ENCODE data around the gene PLPPR2.
"Not testable (repeated sequence)": the region's sequence is repeated elsewhere in the genome, so short reads cannot be mapped to it uniquely, and the experiment has no call there.

Gene PLPPR2

DNA sequence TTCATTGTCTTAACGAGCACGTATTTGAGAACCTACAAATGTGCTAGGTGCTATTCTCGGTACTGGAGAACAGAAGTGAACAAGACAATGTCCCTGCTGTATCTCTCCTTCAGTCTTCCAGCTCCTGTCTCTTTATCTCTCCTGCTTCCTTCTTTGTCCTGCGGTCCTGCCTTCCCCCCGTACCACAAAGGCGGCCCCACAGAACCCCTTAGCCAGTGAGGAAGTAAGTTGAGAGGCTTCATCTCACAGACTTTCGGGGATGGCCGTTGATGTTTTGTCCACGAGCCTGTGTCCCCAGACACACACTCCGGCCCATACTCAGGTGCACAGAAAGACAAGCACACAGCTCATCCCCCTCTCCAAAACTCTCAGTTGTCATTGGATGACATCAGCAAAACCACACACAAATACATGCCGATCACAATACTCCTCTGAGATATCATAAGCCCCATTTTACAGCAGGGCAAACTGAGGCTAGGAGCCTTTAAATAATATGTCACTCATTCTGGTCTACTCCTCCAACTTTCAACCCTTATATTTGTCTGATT, 18.7 kb downstream of the PLPPR2 start:
- peak in 4 of 14 donors; percentile 27 to 48 (median 30) for DNase-seq

DNA sequence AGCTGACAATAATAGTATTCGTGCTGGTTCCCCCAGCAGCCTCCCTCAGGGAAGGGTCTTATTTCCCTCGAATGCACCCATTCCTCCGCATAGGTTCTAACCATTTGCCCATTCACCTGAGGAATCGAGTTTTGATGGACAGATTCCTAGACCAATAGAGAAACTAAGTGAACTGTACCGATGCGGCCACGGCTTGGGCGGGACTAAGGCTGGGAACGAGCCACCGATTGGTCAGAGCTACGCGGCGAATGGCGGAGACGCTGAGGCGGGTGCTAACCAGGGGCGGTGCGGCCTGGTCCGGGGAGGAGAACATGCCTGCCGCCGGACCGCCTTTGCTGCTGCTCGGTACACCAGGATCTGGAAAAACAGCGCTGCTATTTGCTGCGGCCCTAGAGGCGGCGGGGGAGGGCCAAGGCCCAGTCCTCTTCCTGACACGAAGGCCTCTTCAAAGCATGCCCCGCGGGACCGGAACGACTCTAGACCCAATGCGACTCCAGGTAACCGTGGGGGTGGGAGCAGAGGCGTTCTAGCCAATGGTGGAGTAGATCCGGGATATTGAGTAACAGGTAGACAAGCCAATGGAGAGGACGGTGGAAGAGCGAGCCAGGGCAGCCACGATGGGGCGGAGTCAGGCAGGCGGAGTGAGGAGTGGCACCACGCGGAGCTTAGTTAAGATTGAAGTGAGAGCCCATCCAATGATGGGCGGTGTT, 19.4 kb downstream of the PLPPR2 start, which contains the start of gene SWSAP1:
SWSAP1 (plus strand) TSS at position 234 of the 710 bp plus-strand sequence; CDS start at position 249, 15 bp downstream.
- DNase-seq = peak; percentile 95 to 100 (median 99)

DNA sequence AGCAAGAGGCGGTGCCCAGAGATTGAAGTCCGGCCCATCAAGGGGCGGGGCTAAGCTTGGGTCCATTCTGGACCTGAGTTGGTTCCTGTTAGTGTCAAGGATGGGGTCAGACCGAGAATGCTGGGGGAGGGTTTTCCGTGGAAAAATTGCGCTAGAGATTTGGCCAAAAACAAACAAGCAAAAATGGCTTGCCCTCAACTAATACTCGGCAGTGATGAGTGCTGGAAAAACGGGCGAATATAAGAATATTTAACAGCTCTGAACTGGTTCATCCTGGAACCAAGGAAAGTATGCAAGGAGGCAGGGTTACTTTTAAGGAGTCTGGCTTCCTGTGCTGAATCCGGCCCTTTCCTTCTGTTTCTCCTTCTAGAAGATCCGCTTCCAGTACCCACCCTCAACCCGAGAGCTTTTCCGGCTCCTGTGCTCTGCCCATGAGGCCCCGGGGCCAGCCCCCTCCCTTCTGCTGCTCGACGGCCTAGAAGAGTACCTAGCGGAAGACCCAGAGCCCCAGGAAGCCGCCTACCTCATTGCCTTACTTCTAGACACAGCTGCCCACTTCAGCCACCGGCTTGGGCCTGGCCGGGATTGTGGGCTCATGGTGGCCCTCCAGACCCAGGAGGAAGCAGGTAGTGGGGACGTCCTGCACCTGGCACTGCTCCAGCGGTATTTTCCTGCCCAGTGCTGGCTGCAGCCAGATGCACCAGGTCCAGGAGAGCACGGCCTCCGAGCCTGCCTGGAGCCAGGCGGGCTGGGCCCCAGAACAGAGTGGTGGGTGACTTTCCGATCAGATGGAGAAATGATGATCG, 20.1 kb downstream of the PLPPR2 start:
- peak in 7 of 14 donors; percentile 33 to 63 (median 57) for DNase-seq

DNA sequence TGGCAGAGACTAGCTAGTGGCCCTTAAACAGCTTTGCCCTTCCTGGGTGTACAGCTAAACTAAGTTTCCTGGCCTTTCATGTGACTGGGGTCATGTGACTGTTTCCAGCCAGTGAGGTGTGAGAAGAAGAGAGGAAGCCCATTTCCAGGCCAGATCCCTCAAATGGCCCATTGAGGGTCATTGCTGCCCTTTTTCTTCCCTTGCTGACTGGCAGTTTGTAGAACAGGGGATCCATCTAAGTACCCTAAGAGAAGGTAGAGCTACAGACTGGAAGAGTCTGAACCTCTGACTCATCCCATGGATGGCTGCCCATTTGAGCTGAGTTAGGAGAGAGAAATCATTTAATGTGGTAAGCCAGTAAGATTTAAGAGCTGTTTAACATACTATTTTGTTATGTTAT, 22.0 kb downstream of the PLPPR2 start:
- peak in 2 of 14 donors; percentile 9 to 12 for DNase-seq

DNA sequence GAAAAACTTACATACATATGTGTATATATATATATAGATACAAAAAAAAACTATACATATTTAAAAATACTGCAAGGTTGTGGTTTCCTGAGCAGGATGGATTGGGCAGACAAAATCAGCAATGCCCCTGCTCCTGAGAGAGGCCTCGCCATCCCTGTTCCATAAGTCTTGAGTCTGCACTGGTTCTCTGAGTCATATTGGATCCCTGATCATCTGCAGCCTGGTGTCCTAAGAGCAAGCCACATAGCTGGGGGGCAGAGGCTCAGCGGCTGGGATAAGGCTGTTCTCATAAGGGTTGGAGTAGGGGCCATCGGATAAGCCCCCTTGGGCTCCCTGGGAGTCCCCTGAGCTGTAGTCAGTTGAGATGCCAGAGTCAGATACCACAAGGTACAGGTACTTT, 22.5 kb downstream of the PLPPR2 start:
- no peak for DNase-seq

DNA sequence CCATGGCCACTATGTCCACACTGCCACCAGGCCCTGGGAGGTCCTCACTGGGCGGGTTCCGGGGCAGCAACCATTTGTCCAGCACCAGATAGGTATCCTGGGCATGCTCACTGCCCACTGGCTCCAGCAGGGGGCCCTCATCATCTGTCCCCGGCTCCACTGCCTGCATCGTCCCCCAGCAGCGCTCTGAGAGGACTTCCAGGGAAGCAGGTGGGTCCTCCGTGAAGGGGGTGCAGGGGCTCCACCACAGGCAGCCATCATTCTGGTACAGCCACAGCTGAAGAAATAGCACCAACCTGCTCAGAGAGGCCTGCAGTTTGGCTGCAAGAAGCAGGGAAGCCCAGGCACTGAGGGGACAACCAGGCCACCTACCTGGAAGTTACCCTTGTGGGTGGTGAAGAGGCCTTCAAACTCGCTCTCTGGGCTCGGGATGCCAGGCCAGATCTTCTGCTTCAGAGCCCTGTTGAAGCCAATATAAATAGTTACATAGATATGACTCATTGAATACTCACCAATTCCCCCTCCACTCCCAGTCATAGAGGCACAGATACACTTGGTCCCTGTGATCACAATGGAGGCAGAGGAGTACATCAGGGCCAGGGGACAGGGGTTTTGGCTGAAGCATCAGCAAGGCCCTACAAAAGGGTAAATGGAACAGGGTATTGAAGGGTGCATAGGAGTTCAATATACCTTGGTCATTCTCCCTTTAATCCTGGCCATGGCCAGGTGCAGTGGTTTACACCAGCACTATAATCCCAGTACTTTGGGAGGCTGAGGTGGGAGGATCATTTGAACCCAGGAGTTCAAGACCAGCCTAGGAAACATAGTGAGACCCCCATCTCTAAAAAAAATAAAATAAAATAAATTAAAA, 23.3 kb downstream of the PLPPR2 start:
- DNase-seq = peak in 7 of 14 donors; percentile 3 to 43 (median 20)

DNA sequence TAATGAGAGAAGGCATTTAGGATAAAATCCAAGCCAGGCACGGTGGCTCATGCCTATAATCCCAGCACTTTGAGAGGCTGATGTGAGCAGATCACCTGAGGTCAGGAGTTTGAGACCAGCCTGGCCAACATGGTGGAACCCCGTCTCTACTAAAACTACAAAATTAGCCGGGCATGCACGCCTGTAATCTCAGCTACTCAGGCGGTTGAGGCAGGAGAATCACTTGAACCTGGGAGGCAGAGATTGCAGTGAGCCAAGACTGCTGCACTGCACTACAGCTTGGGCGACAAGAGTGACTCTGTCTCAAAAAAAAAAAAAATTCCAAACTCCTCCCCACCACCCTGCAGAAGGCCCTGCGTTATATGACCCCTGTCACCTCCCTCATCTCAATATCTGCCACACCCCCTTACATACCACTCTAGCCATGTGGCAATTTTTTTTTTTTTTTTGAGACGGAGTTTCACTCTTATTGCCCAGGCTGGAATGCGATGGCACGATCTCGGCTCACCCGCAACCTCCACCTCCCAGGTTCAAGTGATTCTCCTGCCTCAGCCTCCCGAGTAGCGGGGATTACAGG, 24.1 kb downstream of the PLPPR2 start:
- DNase-seq = not testable (repeated sequence)

DNA sequence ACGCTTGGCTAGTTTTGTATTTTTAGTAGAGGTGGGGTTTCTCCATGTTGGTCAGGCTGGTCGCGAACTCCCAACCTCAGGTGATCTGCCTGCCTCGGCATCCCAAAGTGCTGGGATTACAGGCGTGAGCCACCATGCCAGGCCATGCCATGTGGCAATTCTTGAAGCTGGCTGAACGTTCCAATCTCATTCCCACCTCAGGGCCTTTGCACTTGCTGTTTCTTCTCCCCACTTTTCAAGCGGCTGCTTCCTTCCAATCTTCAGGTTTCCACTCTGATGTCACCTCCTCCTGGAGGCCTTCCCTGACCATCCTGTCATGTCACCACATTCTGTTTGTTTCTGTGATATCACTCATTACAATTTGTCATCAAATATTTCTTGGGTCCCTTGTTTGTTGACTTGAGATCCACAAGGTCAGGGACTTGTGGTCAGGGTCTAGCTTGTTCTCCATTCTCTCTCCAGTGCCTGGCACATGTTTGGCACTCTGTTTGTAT, 24.7 kb downstream of the PLPPR2 start:
- no peak for DNase-seq

DNA sequence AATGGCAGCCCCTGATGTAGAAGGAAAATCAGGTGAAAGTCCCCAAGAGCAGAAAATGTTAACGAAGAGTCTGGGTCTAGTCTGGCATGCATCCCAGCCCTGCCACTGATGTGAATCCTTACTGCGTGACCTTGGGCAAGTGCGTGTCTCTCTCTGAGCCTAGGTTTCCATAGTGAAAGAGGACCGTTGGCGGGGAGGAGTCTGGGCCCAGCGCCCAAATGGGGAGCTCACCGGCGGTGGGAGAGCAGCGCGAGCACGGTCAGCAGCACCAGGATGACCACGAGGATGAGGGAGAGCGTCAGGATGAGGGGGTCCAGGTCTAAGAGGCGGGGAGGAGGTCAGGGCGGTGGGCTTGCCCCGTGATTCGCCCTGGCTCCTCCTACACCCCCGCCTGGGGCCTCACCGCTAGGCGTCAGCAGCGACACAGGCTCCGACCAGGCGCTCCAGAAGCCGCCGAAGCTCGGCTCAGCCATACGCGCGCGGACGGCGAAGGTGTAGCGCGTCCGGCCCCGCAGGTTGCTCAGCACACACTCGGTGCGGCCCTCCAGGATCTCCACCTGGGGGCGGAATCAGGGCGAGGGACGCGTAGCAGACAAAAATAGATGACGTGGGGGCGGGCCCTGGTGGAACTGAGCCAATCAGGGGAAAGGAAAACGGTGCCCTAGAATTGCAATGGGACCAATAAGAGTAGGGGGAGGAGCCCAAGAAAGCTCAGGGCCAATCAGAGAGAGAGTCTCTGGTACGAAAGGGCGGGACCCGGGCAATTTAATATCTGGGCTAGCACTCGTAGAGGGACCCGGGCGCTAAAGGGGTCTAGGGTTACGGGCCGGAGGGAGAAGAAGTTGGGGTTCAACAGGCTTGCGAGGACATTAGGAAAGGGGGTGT, 25.7 kb downstream of the PLPPR2 start:
- peak; percentile 56 to 95 (median 88) for DNase-seq

DNA sequence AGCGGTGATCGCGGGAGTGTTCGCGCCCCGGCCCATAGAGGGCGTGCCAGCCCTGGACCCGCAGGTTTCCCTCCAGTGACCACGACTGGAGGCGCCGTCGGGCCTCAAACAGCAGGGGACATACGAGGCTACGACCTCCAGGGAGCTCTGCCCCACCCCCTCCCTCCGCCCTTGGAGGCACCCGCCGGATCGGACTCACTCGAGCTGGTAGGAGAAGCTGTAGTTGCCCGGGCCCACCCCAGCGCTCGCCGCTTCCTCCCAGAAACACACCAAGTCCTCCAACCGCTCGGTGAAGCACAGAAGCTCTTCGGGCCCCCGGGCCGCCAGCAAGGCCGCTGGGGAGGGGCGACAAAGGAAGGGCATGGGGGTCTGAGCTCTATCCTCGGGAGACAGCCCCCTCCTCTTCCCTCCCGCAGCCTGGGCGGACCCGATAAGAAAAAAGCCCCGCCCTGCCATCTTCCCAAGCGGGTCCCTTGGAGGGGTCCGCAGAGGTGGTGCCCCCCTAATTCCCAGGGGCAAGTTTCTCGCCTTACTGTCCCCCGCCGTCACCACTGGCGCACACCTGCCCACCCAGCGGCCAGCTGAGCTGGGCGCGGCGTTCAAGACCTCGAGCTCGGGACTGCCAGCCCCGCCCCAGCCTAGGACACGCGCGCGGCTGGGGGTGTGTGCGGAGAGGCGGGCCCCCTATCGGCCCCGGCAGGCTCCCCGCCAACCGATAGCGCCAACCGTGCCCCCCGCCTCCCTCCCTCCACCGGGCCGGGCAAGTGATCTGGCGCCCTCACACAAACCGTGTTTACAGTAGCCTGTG, 27.9 kb downstream of the PLPPR2 start:
- peak in 2 of 14 donors; percentile 12 to 16 for DNase-seq

DNA sequence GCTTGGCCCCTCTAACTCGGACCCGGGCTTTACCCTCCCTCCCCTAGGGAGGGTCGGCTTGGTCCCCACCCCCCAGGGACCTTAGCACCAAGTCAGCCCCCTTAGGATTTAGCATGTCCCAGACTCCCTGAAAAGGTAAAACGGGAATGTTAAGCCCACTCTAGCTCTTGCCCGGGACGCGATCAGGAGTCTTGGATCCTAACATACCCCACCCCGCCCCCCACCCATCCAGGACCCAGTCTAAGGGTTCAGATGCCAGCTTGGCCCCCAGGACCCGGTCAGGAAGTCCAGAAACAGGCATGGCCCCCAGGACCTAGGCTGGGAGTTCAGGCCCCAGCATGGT, 28.4 kb downstream of the PLPPR2 start:
- peak in 2 of 14 donors; percentile 22 to 24 for DNase-seq

DNA sequence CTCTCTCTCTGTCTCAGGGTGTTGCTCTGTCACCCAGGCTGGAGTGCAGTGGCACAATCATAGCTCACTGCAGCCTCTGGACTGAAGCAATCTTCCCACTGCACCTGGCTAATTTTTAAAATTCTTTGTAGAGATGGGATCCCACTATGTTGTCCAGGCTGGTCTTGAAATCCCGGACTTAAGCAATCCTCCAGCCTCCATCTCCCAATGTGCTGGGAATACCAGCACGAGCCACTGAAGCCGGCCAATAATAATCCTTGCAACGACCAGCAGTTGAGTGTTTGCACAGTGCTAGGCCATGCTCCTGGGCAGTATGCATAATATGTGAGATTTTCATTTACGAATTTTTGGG, 29.5 kb downstream of the PLPPR2 start:
- DNase-seq = no peak

DNA sequence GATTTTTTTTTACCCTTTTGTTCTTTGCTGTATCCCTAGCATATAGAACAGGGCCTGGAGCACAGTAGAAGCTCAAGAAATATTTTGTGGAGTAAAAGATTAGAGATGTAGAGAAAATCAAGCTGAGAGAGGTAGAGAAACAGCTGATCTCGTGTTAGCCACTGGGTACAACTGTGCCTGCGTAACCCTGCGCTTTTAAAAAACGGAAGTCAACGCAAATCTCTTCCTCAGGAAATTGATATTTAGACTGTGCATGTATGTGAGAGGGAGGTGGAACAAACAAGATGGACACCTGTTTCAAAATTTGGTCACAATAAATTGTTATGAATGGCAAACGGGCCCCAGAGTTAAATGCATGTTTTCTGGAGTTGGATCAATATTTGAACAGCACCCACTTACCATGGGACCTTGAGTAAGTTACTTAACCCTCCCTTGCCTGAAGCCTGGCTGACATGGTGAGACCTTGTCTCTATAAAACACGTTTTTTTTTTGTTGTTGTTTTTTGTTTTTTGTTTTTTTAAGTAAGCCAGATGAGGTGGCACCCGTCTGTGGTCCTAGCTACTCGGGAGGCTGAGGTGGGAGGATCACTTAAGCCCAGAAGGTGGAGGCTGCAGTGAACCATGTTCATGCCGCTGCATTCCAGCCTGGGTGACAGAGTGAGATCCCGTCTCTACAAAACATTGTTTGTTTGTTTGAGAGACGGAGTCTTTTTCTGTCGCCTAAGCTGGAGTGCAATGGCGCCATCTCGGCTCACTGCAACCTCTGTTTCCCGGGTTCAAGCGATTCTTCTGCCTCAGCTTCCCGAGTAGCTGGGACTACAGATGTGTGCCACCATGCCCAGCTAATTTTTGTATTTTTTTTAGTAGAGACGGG, 32.2 kb downstream of the PLPPR2 start:
- DNase-seq = no peak

DNA sequence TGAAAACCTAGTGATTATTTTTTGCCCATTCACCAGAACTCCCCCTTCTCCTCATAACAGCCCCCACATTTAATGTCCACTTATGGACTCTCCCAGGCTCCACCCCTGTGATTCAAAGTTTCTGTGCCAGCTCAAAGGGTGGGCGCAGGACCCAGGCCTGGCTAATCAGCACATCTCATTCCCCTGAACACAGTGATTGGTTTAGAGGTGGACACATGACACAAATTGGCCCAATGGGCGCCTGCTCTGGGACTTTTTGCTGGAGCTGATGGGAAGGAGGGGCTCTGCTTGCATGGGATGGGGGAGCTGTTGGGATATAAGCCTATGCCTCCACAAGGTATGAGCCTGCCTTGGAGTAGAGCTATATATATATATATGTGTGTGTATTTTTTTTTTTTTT, 35.1 kb downstream of the PLPPR2 start:
- no peak for DNase-seq

DNA sequence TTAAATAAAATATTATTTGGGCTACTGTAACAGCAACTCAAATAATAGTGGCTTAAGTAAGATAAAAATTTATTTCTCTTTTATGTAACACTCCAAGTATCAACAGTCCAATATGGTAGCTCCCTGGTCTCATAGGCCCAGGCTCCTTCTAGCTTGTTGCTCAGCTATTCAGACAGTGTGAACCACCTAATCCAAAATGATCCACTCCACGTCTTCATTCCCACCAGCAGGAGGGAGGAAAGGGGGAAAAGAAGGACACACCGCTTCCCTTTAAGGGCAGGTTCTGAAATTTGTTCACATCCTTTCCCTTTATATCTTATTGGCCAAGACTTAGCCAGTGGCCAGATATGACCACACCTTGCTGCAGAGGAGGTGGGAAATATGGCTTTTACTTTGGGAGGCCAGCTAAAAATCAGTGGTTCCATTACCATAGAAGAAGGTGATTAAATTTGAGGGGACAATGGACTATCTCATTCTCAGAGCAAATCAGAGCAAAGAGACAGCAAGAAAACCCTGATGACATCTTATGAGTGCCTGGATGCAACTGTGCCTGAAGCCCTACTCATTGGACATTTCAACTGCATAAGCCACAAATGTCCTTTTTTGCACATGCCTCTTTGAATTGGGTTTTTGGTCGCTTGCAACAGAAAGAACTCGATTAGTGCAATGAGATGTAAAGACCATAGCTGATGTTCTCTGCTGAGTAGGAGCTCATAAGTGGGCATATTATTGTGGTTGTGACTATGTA, 35.9 kb downstream of the PLPPR2 start:
- no peak for DNase-seq

DNA sequence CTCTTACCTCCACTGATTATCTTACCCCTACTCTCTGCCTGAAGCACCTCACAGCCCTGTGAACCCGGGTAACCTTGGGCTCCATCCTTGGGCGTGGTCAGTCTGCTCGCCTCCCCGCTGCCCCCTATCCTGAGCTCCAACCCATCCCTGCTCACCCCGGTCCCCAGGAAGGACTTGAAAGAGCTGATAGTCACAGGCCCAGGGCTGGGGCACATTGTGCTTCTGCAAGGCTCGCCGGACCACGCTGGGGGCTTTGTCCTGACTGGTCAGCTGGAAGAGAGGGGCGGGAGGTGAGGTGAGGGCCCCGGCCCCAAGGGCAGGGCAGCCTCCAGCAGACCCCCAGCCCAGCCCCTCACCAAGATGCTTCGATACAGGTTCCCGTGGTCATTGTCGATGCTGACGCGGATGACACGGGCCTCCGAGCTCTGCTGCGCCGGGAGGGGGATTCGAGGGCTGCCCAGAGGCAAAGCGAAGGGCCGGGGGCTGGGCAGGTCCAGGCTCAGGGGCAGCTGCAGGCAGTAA, 41.9 kb downstream of the PLPPR2 start:
- no peak for DNase-seq

DNA sequence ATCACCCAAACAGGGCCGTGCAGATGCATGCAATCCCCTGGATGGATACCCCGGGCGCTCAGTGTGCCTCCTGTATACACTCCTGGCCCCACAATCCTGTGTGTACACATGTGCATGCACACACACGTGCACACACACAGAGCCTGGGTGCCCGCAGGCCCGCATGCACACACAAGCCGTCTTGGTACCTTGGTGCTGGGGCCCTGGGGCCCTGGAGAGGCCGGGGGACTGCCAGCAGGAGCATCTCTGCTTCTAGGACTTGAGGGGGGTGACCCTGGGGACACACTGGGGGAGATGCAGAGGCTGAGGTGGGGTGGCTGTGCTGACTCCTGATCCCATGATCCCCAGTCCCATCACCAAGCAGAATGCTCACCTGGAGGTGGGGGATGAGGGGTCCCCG, 44.4 kb downstream of the PLPPR2 start:
- no peak for DNase-seq

DNA sequence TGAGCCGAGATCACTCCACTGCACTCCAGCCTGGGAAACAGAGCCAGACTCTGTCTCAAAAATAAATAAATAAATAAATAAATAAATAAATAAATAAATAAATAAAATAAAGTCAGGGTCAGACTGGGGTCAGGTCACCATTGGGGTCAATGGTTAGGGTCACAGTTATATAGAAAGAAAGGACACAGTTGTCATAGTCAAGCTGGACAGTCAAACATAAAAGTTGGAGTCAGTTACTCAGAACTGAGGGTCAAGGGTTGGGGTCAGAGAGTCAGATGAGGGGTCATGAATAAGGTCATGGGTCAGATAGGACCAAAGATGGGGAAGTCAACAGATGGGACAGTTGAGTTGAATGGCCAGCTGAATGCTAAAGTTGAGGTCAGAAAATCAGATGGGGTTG, 45.6 kb downstream of the PLPPR2 start:
- DNase-seq = no peak
